ENCODE results near the gene LRRC3. TPM values are rescaled to one million over a fixed set of nuclear protein-coding genes. Genes with fewer than 3 reads are reported as not detected.
A peak's percentile ranks its signal among the peaks of the same experiment; 100 is the strongest.

LRRC3 gene
- total RNA-seq, 1 donor from 2014 or later, result 3.0 TPM

- DNase-seq (ENCODE audit: low read depth), result no peak
- no peak for TF ChIP-seq CTCF (conservative IDR thresholded peaks at IDR 0.05; ENCODE audit: low read depth, low read length)
- H3K4me3 ChIP-seq (ENCODE audit: low read depth, low read length), result no peak overlapping the region
Measured at GRCh38 chr21:44486302-44486701, 31.0 kb downstream of the LRRC3 start.

GRCh38 chr21:44487831-44488230 lies 32.5 kb downstream of the LRRC3 start:
- no peak for DNase-seq (ENCODE audit: low read depth)
- H3K4me3 ChIP-seq (ENCODE audit: low read depth, low read length), result no peak overlapping the region
- TF ChIP-seq CTCF (conservative IDR thresholded peaks at IDR 0.05; ENCODE audit: low read depth, low read length), result peak; percentile 53

GRCh38 chr21:44489962-44490361 lies 34.7 kb downstream of the LRRC3 start:
- no peak overlapping the region for H3K4me3 ChIP-seq (ENCODE audit: low read depth, low read length)
- peak; percentile 21 for TF ChIP-seq CTCF (conservative IDR thresholded peaks at IDR 0.05; ENCODE audit: low read depth, low read length)
- no peak for DNase-seq (ENCODE audit: low read depth)

GRCh38 chr21:44490405-44490804 lies 35.1 kb downstream of the LRRC3 start:
- DNase-seq (ENCODE audit: low read depth), result no peak
- TF ChIP-seq CTCF (conservative IDR thresholded peaks at IDR 0.05; ENCODE audit: low read depth, low read length), result no peak
- no peak overlapping the region for H3K4me3 ChIP-seq (ENCODE audit: low read depth, low read length)

GRCh38 chr21:44490816-44491215 lies 35.5 kb downstream of the LRRC3 start:
- DNase-seq (ENCODE audit: low read depth), result no peak
- H3K4me3 ChIP-seq (ENCODE audit: low read depth, low read length), result no peak overlapping the region
- TF ChIP-seq CTCF (conservative IDR thresholded peaks at IDR 0.05; ENCODE audit: low read depth, low read length), result no peak

- no peak for DNase-seq (ENCODE audit: low read depth)
- TF ChIP-seq CTCF (conservative IDR thresholded peaks at IDR 0.05; ENCODE audit: low read depth, low read length), result no peak
- H3K4me3 ChIP-seq (ENCODE audit: low read depth, low read length), result no peak overlapping the region
Measured at GRCh38 chr21:44492567-44493385, 37.5 kb downstream of the LRRC3 start.

GRCh38 chr21:44494418-44494817 lies 39.1 kb downstream of the LRRC3 start:
- no peak overlapping the region for H3K4me3 ChIP-seq (ENCODE audit: low read depth, low read length)
- no peak for TF ChIP-seq CTCF (conservative IDR thresholded peaks at IDR 0.05; ENCODE audit: low read depth, low read length)
- no peak for DNase-seq (ENCODE audit: low read depth)

Measured in epithelial cell of proximal tubule (primary cell).